ENCODE results near the gene TREX2.

DNA sequence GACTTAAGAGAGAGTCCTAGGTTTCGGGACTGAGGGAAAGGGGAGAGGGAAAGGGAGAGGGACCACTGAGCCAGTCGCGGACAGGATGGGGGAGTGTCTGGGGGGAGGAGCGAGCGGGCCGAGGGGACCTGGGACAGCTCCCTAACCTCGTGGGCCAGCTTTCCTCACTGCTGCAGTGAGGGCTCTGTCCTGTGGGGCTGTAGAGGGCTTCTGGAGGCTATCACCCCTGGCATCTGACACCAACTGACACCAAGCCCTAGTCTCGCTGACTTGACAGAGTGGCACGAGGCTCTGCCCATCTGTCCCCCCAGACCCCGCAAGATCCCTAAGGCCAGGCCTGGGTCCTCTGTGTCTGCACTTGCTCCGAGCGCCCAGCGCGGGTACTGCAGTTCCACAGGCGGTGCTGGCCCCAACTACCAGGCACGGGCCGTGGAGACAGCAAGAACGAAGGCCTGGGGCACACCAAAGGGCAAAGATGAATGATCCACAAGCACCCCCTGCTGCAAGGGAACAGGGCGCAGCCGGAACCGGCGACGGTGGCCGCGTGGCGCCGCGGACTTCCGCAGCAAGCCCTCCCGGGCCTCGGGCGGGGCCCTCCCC lies 24.1 kb upstream of the TREX2 start:
- TF ChIP-seq CTCF (IDR thresholded peaks at IDR 0.05), result peak in 1 of 3 donors; percentile 30
- TF ChIP-seq POLR2A (IDR thresholded peaks at IDR 0.05), result no peak

Data from breast epithelium (tissue), 3 donors.